Neural cell (in vitro differentiated cells): ENCODE measurements around the gene POGZ. TPM values are rescaled to one million over a fixed set of nuclear protein-coding genes. Genes with fewer than 3 reads are reported as not detected.

Source experiments
- H2AFZ ChIP-seq: fragments of 200-600, 300-800 bp; sonication (generic), shearing (Covaris generic); 2 replicates; pipeline ENCODE4 v1.6.0; 2014; ENCODE audit warnings: low read depth, mild to moderate bottlenecking, antibody characterized with exemption, low read length, moderate library complexity
- H3F3A ChIP-seq: fragments of 200-600 bp; shearing (Covaris generic); 2 replicates; pipeline ENCODE4 v1.6.1; 2016; ENCODE audit warnings: mild to moderate bottlenecking, moderate library complexity, mixed read lengths, antibody characterized with exemption, low read length; ENCODE audit not compliant: insufficient read depth, poor library complexity, severe bottlenecking
- H3K27ac ChIP-seq: fragments of 200-600, 300-800 bp; sonication (generic), shearing (Covaris generic); 2 replicates; pipeline ENCODE4 v1.5.1; 2014; ENCODE audit warnings: mild to moderate bottlenecking, low read length, moderate library complexity
- H3K27me3 ChIP-seq: fragments of 300-800, 200-600 bp; sonication (generic), shearing (Covaris generic); 2 replicates; pipeline ENCODE4 v1.6.0; 2014; ENCODE audit warnings: mild to moderate bottlenecking, low read depth, low read length, moderate library complexity; ENCODE audit not compliant: insufficient read depth
- H3K36me3 ChIP-seq: fragments of 300-800, 200-600 bp; sonication (generic), shearing (Covaris generic); 2 replicates; pipeline ENCODE4 v1.5.1; 2014; ENCODE audit warnings: mild to moderate bottlenecking, antibody characterized with exemption, low read length, moderate library complexity; ENCODE audit not compliant: insufficient read depth
- H3K4me2 ChIP-seq: fragments of 300-800, 200-600 bp; sonication (generic), shearing (Covaris generic); 2 replicates; pipeline ENCODE4 v1.6.0; 2014; ENCODE audit warnings: mild to moderate bottlenecking, low read length
- H3K4me3 ChIP-seq: fragments of 300-800, 200-600 bp; sonication (generic), shearing (Covaris generic); 2 replicates; pipeline ENCODE4 v1.5.1; 2014; ENCODE audit warnings: mild to moderate bottlenecking, low read length, moderate library complexity
- H3K79me2 ChIP-seq: fragments of 200-600 bp; shearing (Covaris generic); replicated peaks from 2 replicates; pipeline ENCODE4 v1.6.0; 2014; ENCODE audit warnings: mild to moderate bottlenecking, low read length, moderate library complexity; ENCODE audit not compliant: insufficient read depth
- H3K9ac ChIP-seq: fragments of 300-800, 200-600 bp; sonication (generic), shearing (Covaris generic); 2 replicates; pipeline ENCODE4 v1.6.1; 2016; ENCODE audit warnings: mild to moderate bottlenecking, low read length, mixed read lengths
- H3K9me2 ChIP-seq: fragments of 200-600 bp; shearing (Covaris generic); 2 replicates; pipeline ENCODE4 v1.6.1; 2016; ENCODE audit warnings: mild to moderate bottlenecking, low read length, mixed read lengths; ENCODE audit not compliant: insufficient read depth
- H3K9me3 ChIP-seq: fragments of 200-600, 300-800 bp; sonication (generic), shearing (Covaris generic); 2 replicates; pipeline ENCODE4 v1.6.1; 2016; ENCODE audit warnings: mild to moderate bottlenecking, mixed run types, low read length, moderate library complexity, mixed read lengths
- H4K20me1 ChIP-seq: fragments of 200-600 bp; shearing (Covaris generic); 2 replicates; pipeline ENCODE4 v1.6.1; 2016; ENCODE audit warnings: mild to moderate bottlenecking, mixed run types; ENCODE audit not compliant: insufficient read depth
- CTCF ChIP-seq: fragments of 450-650 bp; IDR thresholded peaks from 2 replicates; pipeline ENCODE4 v1.5.1; 2014; ENCODE audit warnings: antibody characterized with exemption, mild to moderate bottlenecking, moderate library complexity; ENCODE audit not compliant: poor library complexity, severe bottlenecking
- EP300 ChIP-seq: fragments of 450-650 bp; conservative IDR thresholded peaks from 2 replicates; pipeline ENCODE4 v1.6.1; 2014; ENCODE audit warnings: antibody characterized with exemption, mild to moderate bottlenecking, moderate library complexity; ENCODE audit not compliant: poor library complexity, severe bottlenecking
- EZH2 ChIP-seq: fragments of 200-600, 300-800 bp; shearing (Covaris generic), sonication (generic); IDR thresholded peaks from 2 replicates; pipeline ENCODE4 v1.6.1; 2014; ENCODE audit warnings: antibody characterized with exemption, low read length, borderline replicate concordance, mild to moderate bottlenecking; ENCODE audit not compliant: insufficient read depth, poor library complexity, severe bottlenecking
- MXI1 ChIP-seq: fragments of 450-650 bp; conservative IDR thresholded peaks from 2 replicates; pipeline ENCODE4 v1.6.1; 2014; ENCODE audit warnings: antibody characterized with exemption, mild to moderate bottlenecking; ENCODE audit not compliant: poor library complexity, severe bottlenecking
- POLR2AphosphoS5 ChIP-seq: IDR thresholded peaks from 2 replicates; pipeline ENCODE4 v1.6.1; 2012
- RAD21 ChIP-seq: fragments of 450-650 bp; conservative IDR thresholded peaks from 2 replicates; pipeline ENCODE4 v1.6.1; 2014; ENCODE audit warnings: antibody characterized with exemption, mild to moderate bottlenecking, moderate library complexity
- SMC3 ChIP-seq: fragments of 450-650 bp; conservative IDR thresholded peaks from 2 replicates; pipeline ENCODE4 v1.6.1; 2014; ENCODE audit warnings: antibody characterized with exemption, mild to moderate bottlenecking, moderate library complexity; ENCODE audit not compliant: poor library complexity
- TAF1 ChIP-seq: IDR thresholded peaks from 2 replicates; pipeline ENCODE4 v1.6.1; 2012; ENCODE audit warnings: low read depth
- polyA plus RNA-seq: library from polyadenylated mRNA; depleted of rRNA; stranded (reverse); fragments of >200 nt; gene quantifications from 2 replicates; pipeline ENCODE4 v1.2.3, GENCODE V29; 2014
- TF ChIP-seq, protein P1 (sequence below): IDR thresholded peaks from 2 replicates; pipeline ENCODE4 v1.6.1; 2012; ENCODE audit warnings: borderline replicate concordance

POGZ gene
- polyA plus RNA-seq, 1 donor from 2014 or later = 50.2 TPM

GRCh38 chr1:151478140-151478812, 19.0 kb upstream of the POGZ start:
- H3K27ac ChIP-seq = no peak overlapping the region
- no peak overlapping the region for H3K9ac ChIP-seq
- H3K4me3 ChIP-seq = no peak overlapping the region
- no peak overlapping the region for H2AFZ ChIP-seq
- TF ChIP-seq TAF1 (no peak), RAD21 (no peak), SMC3 (no peak), CTCF (no peak), MXI1 (no peak)
- no peaks in the 10 kb centered on the region for H3K27me3 ChIP-seq
- H3F3A ChIP-seq = no peaks in the 10 kb centered on the region
- peaks cover 5% of the 10 kb centered on the region for H3K9me3 ChIP-seq
- H3K79me2 ChIP-seq = no peaks in the 10 kb centered on the region
- no peaks in the 10 kb centered on the region for H4K20me1 ChIP-seq
- no peaks in the 10 kb centered on the region for H3K9me2 ChIP-seq
- H3K4me2 ChIP-seq = no peak overlapping the region
- H3K36me3 ChIP-seq = no peaks in the 10 kb centered on the region

GRCh38 chr1:151477066-151477465, 17.8 kb upstream of the POGZ start:
- no peaks in the 10 kb centered on the region for H3K9me2 ChIP-seq
- H4K20me1 ChIP-seq = no peaks in the 10 kb centered on the region
- H3K9ac ChIP-seq = no peak overlapping the region
- peaks cover 3% of the 10 kb centered on the region for H3K9me3 ChIP-seq
- H3K27ac ChIP-seq = no peak overlapping the region
- TF ChIP-seq EP300 (no peak), SMC3 (no peak), POLR2AphosphoS5 (no peak), RAD21 (no peak), EZH2 (no peak), TAF1 (no peak), MXI1 (no peak)
- TF ChIP-seq, protein P1, sequence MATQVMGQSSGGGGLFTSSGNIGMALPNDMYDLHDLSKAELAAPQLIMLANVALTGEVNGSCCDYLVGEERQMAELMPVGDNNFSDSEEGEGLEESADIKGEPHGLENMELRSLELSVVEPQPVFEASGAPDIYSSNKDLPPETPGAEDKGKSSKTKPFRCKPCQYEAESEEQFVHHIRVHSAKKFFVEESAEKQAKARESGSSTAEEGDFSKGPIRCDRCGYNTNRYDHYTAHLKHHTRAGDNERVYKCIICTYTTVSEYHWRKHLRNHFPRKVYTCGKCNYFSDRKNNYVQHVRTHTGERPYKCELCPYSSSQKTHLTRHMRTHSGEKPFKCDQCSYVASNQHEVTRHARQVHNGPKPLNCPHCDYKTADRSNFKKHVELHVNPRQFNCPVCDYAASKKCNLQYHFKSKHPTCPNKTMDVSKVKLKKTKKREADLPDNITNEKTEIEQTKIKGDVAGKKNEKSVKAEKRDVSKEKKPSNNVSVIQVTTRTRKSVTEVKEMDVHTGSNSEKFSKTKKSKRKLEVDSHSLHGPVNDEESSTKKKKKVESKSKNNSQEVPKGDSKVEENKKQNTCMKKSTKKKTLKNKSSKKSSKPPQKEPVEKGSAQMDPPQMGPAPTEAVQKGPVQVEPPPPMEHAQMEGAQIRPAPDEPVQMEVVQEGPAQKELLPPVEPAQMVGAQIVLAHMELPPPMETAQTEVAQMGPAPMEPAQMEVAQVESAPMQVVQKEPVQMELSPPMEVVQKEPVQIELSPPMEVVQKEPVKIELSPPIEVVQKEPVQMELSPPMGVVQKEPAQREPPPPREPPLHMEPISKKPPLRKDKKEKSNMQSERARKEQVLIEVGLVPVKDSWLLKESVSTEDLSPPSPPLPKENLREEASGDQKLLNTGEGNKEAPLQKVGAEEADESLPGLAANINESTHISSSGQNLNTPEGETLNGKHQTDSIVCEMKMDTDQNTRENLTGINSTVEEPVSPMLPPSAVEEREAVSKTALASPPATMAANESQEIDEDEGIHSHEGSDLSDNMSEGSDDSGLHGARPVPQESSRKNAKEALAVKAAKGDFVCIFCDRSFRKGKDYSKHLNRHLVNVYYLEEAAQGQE = no peak
- H2AFZ ChIP-seq = no peak overlapping the region
- no peaks in the 10 kb centered on the region for H3K36me3 ChIP-seq
- H3K27me3 ChIP-seq = no peaks in the 10 kb centered on the region
- no peak overlapping the region for H3K4me2 ChIP-seq
- no peak overlapping the region for H3K4me3 ChIP-seq
- no peaks in the 10 kb centered on the region for H3K79me2 ChIP-seq
- no peaks in the 10 kb centered on the region for H3F3A ChIP-seq
